ENCODE measurements around the gene KCNMB4.

DNA sequence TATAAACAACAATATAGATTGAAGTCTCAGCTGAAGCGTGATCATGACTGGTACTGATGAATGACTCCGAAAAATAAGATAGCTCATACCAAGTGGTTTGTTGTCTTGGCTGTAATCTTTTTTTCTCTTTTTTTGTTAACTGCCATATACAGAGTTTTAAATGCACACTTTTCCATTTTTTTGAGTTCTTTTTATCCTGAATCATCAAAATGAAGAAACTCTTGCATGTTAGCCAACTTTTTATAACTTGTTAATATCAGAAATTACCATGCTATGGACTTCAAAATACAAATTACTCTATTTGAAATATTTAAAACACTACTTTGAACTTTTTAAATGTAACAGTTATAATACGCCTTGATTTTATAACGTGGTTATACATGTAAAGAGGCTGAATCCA lies 10.1 kb upstream of the KCNMB4 start:
- TF ChIP-seq POLR2A (IDR thresholded peaks at IDR 0.05; ENCODE audit: low read depth) = no peak
- TF ChIP-seq, protein P1, sequence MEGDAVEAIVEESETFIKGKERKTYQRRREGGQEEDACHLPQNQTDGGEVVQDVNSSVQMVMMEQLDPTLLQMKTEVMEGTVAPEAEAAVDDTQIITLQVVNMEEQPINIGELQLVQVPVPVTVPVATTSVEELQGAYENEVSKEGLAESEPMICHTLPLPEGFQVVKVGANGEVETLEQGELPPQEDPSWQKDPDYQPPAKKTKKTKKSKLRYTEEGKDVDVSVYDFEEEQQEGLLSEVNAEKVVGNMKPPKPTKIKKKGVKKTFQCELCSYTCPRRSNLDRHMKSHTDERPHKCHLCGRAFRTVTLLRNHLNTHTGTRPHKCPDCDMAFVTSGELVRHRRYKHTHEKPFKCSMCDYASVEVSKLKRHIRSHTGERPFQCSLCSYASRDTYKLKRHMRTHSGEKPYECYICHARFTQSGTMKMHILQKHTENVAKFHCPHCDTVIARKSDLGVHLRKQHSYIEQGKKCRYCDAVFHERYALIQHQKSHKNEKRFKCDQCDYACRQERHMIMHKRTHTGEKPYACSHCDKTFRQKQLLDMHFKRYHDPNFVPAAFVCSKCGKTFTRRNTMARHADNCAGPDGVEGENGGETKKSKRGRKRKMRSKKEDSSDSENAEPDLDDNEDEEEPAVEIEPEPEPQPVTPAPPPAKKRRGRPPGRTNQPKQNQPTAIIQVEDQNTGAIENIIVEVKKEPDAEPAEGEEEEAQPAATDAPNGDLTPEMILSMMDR (IDR thresholded peaks at IDR 0.05) = no peak

All from esophagus muscularis mucosa (tissue), 3 donors.